ENCODE results near the gene JAKMIP3. TPM values are rescaled to one million over a fixed set of nuclear protein-coding genes. Genes with fewer than 3 reads are reported as not detected.

The JAKMIP3 gene
- total RNA-seq, 1 donor, result 0.36 TPM

DNA sequence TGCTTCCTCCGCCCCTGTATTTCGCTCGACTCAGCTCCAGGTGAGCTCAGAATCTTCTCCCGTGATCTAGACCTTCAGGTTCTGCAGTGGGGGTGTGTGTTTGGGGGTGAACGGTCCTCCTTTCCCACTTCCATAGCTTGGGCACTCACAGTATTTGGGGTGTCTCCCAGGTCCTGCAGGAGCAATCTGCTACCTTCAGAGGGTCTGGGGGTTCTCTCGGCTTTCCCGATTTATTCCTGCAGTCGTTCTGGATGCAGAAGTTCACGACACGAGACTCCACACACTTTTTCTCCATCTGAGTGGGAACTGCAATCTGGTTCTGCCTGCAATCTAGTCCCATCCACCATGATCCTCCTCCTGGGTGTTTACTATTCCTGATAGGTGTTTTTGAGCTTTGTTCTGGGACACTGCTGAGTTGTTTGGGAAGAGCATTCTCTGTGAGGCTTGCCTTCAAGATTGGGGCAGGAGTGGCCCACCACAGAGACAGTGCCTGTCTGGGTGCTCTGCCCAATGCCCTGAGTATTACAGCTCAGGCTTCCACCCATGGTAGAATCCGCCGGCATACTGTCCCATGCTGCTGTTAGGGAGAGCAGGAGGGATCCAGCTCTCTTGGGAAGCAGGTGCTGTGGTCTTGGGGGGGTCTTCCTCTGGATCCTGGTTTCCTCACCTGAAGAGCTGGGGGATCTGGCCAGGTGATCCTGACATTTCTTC, 29.8 kb downstream of the JAKMIP3 start:
- H2AFZ ChIP-seq (ENCODE audit: low read length), result no peak overlapping the region
- TF ChIP-seq, protein P1, sequence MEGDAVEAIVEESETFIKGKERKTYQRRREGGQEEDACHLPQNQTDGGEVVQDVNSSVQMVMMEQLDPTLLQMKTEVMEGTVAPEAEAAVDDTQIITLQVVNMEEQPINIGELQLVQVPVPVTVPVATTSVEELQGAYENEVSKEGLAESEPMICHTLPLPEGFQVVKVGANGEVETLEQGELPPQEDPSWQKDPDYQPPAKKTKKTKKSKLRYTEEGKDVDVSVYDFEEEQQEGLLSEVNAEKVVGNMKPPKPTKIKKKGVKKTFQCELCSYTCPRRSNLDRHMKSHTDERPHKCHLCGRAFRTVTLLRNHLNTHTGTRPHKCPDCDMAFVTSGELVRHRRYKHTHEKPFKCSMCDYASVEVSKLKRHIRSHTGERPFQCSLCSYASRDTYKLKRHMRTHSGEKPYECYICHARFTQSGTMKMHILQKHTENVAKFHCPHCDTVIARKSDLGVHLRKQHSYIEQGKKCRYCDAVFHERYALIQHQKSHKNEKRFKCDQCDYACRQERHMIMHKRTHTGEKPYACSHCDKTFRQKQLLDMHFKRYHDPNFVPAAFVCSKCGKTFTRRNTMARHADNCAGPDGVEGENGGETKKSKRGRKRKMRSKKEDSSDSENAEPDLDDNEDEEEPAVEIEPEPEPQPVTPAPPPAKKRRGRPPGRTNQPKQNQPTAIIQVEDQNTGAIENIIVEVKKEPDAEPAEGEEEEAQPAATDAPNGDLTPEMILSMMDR (IDR thresholded peaks at IDR 0.05; ENCODE audit: extremely low read depth, low read depth, low read length), result no peak
- no peaks in the 10 kb centered on the region for H4K20me1 ChIP-seq (ENCODE audit: insufficient read depth, low read length)
- H3K36me3 ChIP-seq (ENCODE audit: insufficient read depth, low read length), result no peaks in the 10 kb centered on the region
- no peak overlapping the region for H3K27ac ChIP-seq (ENCODE audit: low read depth, low read length)
- no peak overlapping the region for H3K4me2 ChIP-seq (ENCODE audit: insufficient read depth, low read length)
- no peak overlapping the region for H3K4me3 ChIP-seq (ENCODE audit: insufficient read depth, low read length)
- no peaks in the 10 kb centered on the region for H3K27me3 ChIP-seq (ENCODE audit: insufficient read depth, low read length)
- peak; percentile 41 for DNase-seq (ENCODE audit: insufficient read length, low spot score, missing footprints)
- H3K9me3 ChIP-seq (ENCODE audit: low read depth, low read length), result no peaks in the 10 kb centered on the region
- H3K4me1 ChIP-seq (ENCODE audit: insufficient read depth, low read length), result no peaks in the 10 kb centered on the region
- H3K79me2 ChIP-seq (ENCODE audit: insufficient read depth, low read length), result no peaks in the 10 kb centered on the region

DNA sequence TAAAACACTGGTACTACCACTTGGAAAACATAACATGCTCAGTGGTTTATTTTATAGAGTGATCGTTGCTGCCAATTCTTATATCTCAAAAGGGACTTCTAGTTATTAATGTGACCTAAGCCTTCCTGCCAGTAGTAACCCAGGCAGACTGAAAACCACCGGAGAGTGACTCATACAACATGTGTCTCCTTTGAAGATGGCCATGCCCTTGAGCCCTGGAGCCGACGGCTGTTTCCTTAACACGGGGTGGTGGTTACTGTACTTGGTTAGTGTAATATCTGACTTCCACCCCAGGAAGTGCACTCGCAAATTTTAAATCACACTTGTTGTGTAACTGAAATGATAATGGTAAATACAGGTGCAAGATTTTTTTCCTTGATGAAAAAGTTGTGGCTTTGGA, 30.5 kb downstream of the JAKMIP3 start:
- no peak overlapping the region for H2AFZ ChIP-seq (ENCODE audit: low read length)
- H3K27ac ChIP-seq (ENCODE audit: low read depth, low read length), result no peak overlapping the region
- H3K4me1 ChIP-seq (ENCODE audit: insufficient read depth, low read length), result no peaks in the 10 kb centered on the region
- no peaks in the 10 kb centered on the region for H3K27me3 ChIP-seq (ENCODE audit: insufficient read depth, low read length)
- H3K4me3 ChIP-seq (ENCODE audit: insufficient read depth, low read length), result no peak overlapping the region
- no peak overlapping the region for H3K4me2 ChIP-seq (ENCODE audit: insufficient read depth, low read length)
- no peaks in the 10 kb centered on the region for H4K20me1 ChIP-seq (ENCODE audit: insufficient read depth, low read length)
- H3K9me3 ChIP-seq (ENCODE audit: low read depth, low read length), result no peaks in the 10 kb centered on the region
- TF ChIP-seq, protein P1 (IDR thresholded peaks at IDR 0.05; ENCODE audit: extremely low read depth, low read depth, low read length), result no peak
- no peaks in the 10 kb centered on the region for H3K79me2 ChIP-seq (ENCODE audit: insufficient read depth, low read length)
- peak; percentile 71 for DNase-seq (ENCODE audit: insufficient read length, low spot score, missing footprints)
- no peaks in the 10 kb centered on the region for H3K36me3 ChIP-seq (ENCODE audit: insufficient read depth, low read length)

DNA sequence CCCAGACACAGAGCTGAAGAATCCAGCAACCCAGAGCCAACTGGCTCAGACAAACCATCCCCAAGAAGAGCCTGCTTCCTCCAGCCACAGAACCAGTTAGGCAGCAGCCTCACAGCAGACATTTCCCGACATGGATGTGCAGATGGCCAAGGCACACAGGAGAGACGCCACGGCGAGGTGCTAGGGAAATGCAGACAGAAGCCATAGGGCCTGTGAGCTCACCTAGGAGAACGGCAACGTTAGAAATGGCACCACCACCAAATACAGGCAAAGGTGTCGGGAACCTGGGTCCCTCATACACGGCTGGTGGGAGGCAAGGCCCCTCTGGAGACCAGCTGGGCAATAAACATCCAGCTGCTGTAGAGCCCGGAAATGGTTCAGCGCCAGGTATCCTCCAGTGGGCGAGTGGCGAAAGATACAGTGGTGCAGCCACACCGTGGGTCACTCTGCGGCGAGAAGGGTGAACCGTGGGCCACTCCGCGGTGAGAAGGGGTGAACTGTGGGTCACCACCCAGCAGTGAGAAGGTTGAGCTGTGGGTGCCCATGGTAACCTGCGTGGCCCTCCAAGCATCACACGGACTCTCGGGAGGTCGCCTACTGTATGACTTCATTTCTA, 31.2 kb downstream of the JAKMIP3 start:
- no peaks in the 10 kb centered on the region for H3K9me3 ChIP-seq (ENCODE audit: low read depth, low read length)
- H3K4me1 ChIP-seq (ENCODE audit: insufficient read depth, low read length), result no peaks in the 10 kb centered on the region
- no peaks in the 10 kb centered on the region for H3K27me3 ChIP-seq (ENCODE audit: insufficient read depth, low read length)
- DNase-seq (ENCODE audit: insufficient read length, low spot score, missing footprints), result no peak
- H3K79me2 ChIP-seq (ENCODE audit: insufficient read depth, low read length), result no peaks in the 10 kb centered on the region
- TF ChIP-seq, protein P1 (IDR thresholded peaks at IDR 0.05; ENCODE audit: extremely low read depth, low read depth, low read length), result no peak
- no peak overlapping the region for H3K4me3 ChIP-seq (ENCODE audit: insufficient read depth, low read length)
- no peaks in the 10 kb centered on the region for H4K20me1 ChIP-seq (ENCODE audit: insufficient read depth, low read length)
- no peak overlapping the region for H3K4me2 ChIP-seq (ENCODE audit: insufficient read depth, low read length)
- no peaks in the 10 kb centered on the region for H3K36me3 ChIP-seq (ENCODE audit: insufficient read depth, low read length)
- no peak overlapping the region for H2AFZ ChIP-seq (ENCODE audit: low read length)
- no peak overlapping the region for H3K27ac ChIP-seq (ENCODE audit: low read depth, low read length)

DNA sequence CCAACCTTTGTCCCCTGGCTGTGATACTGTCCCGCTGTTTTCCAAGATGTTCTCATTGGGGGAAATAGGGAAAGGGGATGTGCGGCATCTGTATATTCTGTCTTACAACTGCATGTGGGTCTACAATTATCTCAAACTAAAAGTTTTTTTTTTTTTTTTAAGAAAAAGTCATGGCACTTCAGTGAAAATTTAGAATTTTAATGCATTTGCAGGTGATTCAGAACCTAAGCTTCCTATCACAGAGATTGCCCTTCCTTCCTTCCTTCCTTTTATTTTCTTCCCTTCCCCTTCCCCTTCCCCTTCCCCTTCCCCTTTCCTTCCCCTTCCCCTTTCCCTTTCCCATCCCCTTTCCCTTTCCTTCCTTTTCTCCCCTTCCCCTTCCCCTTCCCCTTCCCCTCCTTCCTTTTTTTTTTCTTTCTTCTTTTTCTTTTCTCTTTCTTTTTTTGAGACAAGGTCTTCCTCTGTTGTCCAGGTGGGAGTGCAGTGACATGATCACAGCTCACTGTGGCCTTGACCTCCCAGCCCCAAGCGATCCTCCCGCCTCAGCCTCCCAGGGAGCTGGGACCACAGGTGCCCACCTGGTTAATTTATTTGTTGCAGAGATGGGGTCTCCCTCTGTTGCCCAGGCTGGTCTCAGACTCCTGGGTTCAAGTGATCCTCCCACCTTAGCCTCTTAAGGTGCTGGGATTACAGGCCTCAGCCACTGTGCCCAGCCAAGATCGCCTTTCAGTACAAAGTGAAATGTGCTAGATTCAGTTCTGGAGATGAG, 32.0 kb downstream of the JAKMIP3 start:
- H3K27me3 ChIP-seq (ENCODE audit: insufficient read depth, low read length), result no peaks in the 10 kb centered on the region
- TF ChIP-seq, protein P1 (IDR thresholded peaks at IDR 0.05; ENCODE audit: extremely low read depth, low read depth, low read length), result no peak
- H3K79me2 ChIP-seq (ENCODE audit: insufficient read depth, low read length), result no peaks in the 10 kb centered on the region
- H3K9me3 ChIP-seq (ENCODE audit: low read depth, low read length), result no peaks in the 10 kb centered on the region
- H3K4me2 ChIP-seq (ENCODE audit: insufficient read depth, low read length), result no peak overlapping the region
- no peaks in the 10 kb centered on the region for H3K4me1 ChIP-seq (ENCODE audit: insufficient read depth, low read length)
- DNase-seq (ENCODE audit: insufficient read length, low spot score, missing footprints), result no peak
- no peaks in the 10 kb centered on the region for H3K36me3 ChIP-seq (ENCODE audit: insufficient read depth, low read length)
- H3K4me3 ChIP-seq (ENCODE audit: insufficient read depth, low read length), result no peak overlapping the region
- H4K20me1 ChIP-seq (ENCODE audit: insufficient read depth, low read length), result no peaks in the 10 kb centered on the region
- no peak overlapping the region for H3K27ac ChIP-seq (ENCODE audit: low read depth, low read length)
- no peak overlapping the region for H2AFZ ChIP-seq (ENCODE audit: low read length)

Data from osteoblast (primary cell).